ENCODE results near the gene PLCB3.

GRCh38 chr11:64304316-64305072 lies 53.2 kb downstream of the PLCB3 start:
- TF ChIP-seq CTCF (conservative IDR thresholded peaks at IDR 0.05 in 1 of 2, IDR thresholded peaks at IDR 0.05 in 1 of 2; ENCODE audit: low read depth in 1 of 2, low read length in 2 of 2) (peak; percentile 81 to 84), EZH2 (IDR thresholded peaks at IDR 0.05; ENCODE audit: low read length, missing control alignments) (no peak)

Data from fibroblast of lung (primary cell).